Measurements from ENCODE around the gene RAD51B. TPM values are rescaled to one million over a fixed set of nuclear protein-coding genes. Genes with fewer than 3 reads are reported as not detected.

RAD51B gene
- total and polyA plus RNA-seq, 9 of the 15 experiments (the other 6 are each of a cell fraction or from before 2014, with no cell fraction given) = 8.5 to 17.3 (median 11.3) TPM

GRCh38 chr14:68127166-68127565 lies 307.6 kb downstream of the RAD51B start (continued):
- TF ChIP-seq RBM25 (IDR thresholded peaks at IDR 0.05; ENCODE audit: low read depth, low read length, severe bottlenecking) = no peak
- TF ChIP-seq ZC3H11A (IDR thresholded peaks at IDR 0.05; ENCODE audit: low read depth, low read length) = no peak
- no peak for TF ChIP-seq ZNF384 (IDR thresholded peaks at IDR 0.05; ENCODE audit: low read depth, low read length)

GRCh38 chr14:68131907-68132306 lies 312.3 kb downstream of the RAD51B start:
- DNase-seq (ENCODE audit: extremely low read depth in 1 of 4, low spot score in 3 of 4) (no peak), FAIRE-seq (no peak), ATAC-seq (no peak)
- TF ChIP-seq ZKSCAN3 (CRISPR knock-in tag; IDR thresholded peaks at IDR 0.05) (no peak), ELF1 (tag; IDR thresholded peaks at IDR 0.05) (no peak), SMC3 (conservative IDR thresholded peaks at IDR 0.05; ENCODE audit: insufficient read depth, low read depth, low read length) (no peak), DEAF1 (CRISPR knock-in tag; IDR thresholded peaks at IDR 0.05) (no peak), CSDE1 (IDR thresholded peaks at IDR 0.05) (no peak)
- no peak overlapping the region for H3K4me3 ChIP-seq
- no peaks in the 10 kb centered on the region; a peak in 1 of 5 replicates for H3K4me1 ChIP-seq (replicated peaks in 1 of 2; ENCODE audit: control insufficient read depth in 2 of 2, insufficient read depth in 2 of 2, low read length in 2 of 2)
- H3K27me3 ChIP-seq (ENCODE audit: control insufficient read depth in 2 of 2, insufficient read depth in 2 of 2, low read length in 2 of 2) = no peaks in the 10 kb centered on the region
- H2AFZ ChIP-seq (ENCODE audit: low read depth, low read length) = no peak overlapping the region
- no peak overlapping the region for H3K4me2 ChIP-seq (ENCODE audit: insufficient read depth, low read length)
- POLR2A ChIA-PET = no interaction called here
- intact Hi-C loops (cut with micrococcal nuclease) (no loop called here), in situ Hi-C loops (cut with MboI) (no loop called here)
- H3K9ac ChIP-seq (ENCODE audit: insufficient read depth in 1 of 2, low read depth in 2 of 2, low read length in 2 of 2) = no peak overlapping the region
- no peaks in the 10 kb centered on the region for H3K79me2 ChIP-seq (ENCODE audit: control insufficient read depth, insufficient read depth, low read length)
- no peaks in the 10 kb centered on the region for H3K9me1 ChIP-seq (ENCODE audit: control insufficient read depth, insufficient read depth, low read length)
- H3K9me3 ChIP-seq (replicated peaks; ENCODE audit: control insufficient read depth, insufficient read depth, low read depth, low read length) = no peaks in the 10 kb centered on the region
- CTCF ChIA-PET (ENCODE audit: low intra/inter-chr PET ratio) = no interaction called here
- no peaks in the 10 kb centered on the region for H3K36me3 ChIP-seq (ENCODE audit: control insufficient read depth, insufficient read depth, low read length)
- no peaks in the 10 kb centered on the region for H4K20me1 ChIP-seq (replicated peaks; ENCODE audit: control insufficient read depth, insufficient read depth, low read length)
- BruUV-seq (replicated peaks) = no TSS peak
- H3K27ac ChIP-seq (ENCODE audit: extremely low read depth, low read depth, low read length) = no peak overlapping the region

Measured in K562 (cell line).